Breast epithelium (tissue), 3 donors: Measurements from ENCODE around the gene RPL28.

Experiments used
- CTCF ChIP-seq, 3 donors: fragments of 450-650 bp; IDR thresholded peaks; one replicate each; pipeline ENCODE4 v1.5.1; 2016 to 2017; ENCODE audit warnings: antibody characterized with exemption in 3 of 3, mild to moderate bottlenecking in 3 of 3, moderate library complexity in 3 of 3
- POLR2A ChIP-seq: fragments of 450-650 bp; IDR thresholded peaks from one replicate; pipeline ENCODE4 v1.6.1; 2016; ENCODE audit warnings: antibody characterized with exemption, mild to moderate bottlenecking, moderate library complexity
- POLR2AphosphoS5 ChIP-seq, 3 donors: sonication (generic); formaldehyde crosslinking; IDR thresholded peaks; one replicate each; pipeline ENCODE4 v1.6.1; 2017; ENCODE audit warnings: antibody characterized with exemption in 3 of 3

GRCh38 chr19:55365245-55365644 is 20.5 kb upstream of the RPL28 start:
- TF ChIP-seq CTCF (IDR thresholded peaks at IDR 0.05) (no peak), POLR2AphosphoS5 (IDR thresholded peaks at IDR 0.05) (no peak), POLR2A (no peak)
